22Rv1 (cell line): ENCODE results near the gene DNMT3A.
A peak's percentile ranks its signal among the peaks of the same experiment; 100 is the strongest.
"Not testable (repeated sequence)": the region's sequence is repeated elsewhere in the genome, so short reads cannot be mapped to it uniquely, and the experiment has no call there.

Source experiments
- H3K27ac ChIP-seq: fragments of 450-650 bp; 2 replicates; pipeline ENCODE4 v1.5.1; 2017
- ZFX ChIP-seq: fragments of 450-650 bp; IDR thresholded peaks from 2 replicates; pipeline ENCODE4 v1.6.1; 2017; ENCODE audit warnings: antibody characterized with exemption, borderline replicate concordance
- TF ChIP-seq, protein P1 (sequence below): fragments of 450-650 bp; IDR thresholded peaks from 2 replicates; pipeline ENCODE4 v1.5.1; 2017; ENCODE audit warnings: mild to moderate bottlenecking

The DNMT3A gene

GRCh38 chr2:25279091-25279651 lies 62.6 kb downstream of the DNMT3A start:
- no peak for TF ChIP-seq ZFX
- TF ChIP-seq, protein P1, sequence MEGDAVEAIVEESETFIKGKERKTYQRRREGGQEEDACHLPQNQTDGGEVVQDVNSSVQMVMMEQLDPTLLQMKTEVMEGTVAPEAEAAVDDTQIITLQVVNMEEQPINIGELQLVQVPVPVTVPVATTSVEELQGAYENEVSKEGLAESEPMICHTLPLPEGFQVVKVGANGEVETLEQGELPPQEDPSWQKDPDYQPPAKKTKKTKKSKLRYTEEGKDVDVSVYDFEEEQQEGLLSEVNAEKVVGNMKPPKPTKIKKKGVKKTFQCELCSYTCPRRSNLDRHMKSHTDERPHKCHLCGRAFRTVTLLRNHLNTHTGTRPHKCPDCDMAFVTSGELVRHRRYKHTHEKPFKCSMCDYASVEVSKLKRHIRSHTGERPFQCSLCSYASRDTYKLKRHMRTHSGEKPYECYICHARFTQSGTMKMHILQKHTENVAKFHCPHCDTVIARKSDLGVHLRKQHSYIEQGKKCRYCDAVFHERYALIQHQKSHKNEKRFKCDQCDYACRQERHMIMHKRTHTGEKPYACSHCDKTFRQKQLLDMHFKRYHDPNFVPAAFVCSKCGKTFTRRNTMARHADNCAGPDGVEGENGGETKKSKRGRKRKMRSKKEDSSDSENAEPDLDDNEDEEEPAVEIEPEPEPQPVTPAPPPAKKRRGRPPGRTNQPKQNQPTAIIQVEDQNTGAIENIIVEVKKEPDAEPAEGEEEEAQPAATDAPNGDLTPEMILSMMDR, result no peak
- H3K27ac ChIP-seq, result no peak overlapping the region

GRCh38 chr2:25276569-25277465 lies 64.9 kb downstream of the DNMT3A start:
- H3K27ac ChIP-seq, result no peak overlapping the region

DNA sequence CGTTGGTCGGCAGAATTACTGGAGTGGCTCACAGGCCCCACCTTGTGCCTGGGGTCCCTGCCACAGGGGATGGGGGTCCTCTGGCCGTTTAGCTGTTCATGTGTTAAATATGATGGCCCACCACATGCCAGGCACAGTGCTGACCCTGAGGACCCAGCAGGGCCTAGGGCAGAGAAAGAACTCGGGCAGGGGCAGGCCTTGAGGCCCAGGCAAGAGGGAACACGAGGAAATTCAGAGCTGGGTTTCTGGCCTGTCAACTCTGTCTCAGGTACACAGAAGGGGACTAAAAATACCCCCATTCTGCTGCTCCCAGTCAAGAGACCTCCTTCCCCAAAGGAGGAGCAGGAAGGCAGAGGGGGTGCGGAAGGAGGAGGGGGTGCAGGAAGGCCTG lies 66.2 kb downstream of the DNMT3A start:
- TF ChIP-seq, protein P1, result no peak
- no peak for TF ChIP-seq ZFX
- H3K27ac ChIP-seq, result no peak overlapping the region

More at GRCh38 chr2:25276569-25277465, 64.9 kb downstream of the DNMT3A start:
- TF ChIP-seq, protein P1, result peak; percentile 67
- TF ChIP-seq ZFX, result no peak

GRCh38 chr2:25274868-25275574 lies 66.7 kb downstream of the DNMT3A start:
- no peak for TF ChIP-seq ZFX
- TF ChIP-seq, protein P1, result no peak
- no peak overlapping the region for H3K27ac ChIP-seq

- TF ChIP-seq, protein P1, result no peak
- no peak for TF ChIP-seq ZFX
- H3K27ac ChIP-seq, result no peak overlapping the region
These were observed 67.7 kb downstream of the DNMT3A start for GRCh38 chr2:25273985-25274535.

GRCh38 chr2:25272705-25273104 lies 69.0 kb downstream of the DNMT3A start:
- H3K27ac ChIP-seq, result not testable (repeated sequence)

DNA sequence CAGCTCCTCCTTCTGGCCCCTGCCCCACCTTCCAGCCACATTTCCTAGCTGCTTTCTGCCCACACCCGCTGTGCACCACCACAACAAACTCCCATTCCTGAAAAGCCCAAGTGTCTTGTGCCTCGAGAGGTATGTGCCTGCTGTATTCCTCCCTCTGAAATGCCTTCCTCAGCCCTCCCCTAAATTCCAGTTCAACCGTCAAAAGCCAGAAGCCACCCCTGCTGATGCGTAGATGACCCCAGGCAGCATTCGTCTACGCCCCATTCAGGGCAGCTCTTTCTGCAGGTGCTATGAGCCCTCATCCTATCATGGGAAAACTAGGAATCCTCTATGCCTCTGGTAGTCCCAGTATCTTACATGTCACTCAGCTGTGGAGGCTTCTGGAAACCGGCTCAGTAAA lies 71.7 kb downstream of the DNMT3A start:
- no peak overlapping the region for H3K27ac ChIP-seq
- no peak for TF ChIP-seq ZFX
- TF ChIP-seq, protein P1, result no peak
